Chondrocyte (in vitro differentiated cells): Measurements from ENCODE around the gene RASGRF1. TPM values are rescaled to one million over a fixed set of nuclear protein-coding genes. Genes with fewer than 3 reads are reported as not detected.

Source experiments
- DNase-seq: peaks from one replicate; pipeline ENCODE4 v3.0.0; 2021; ENCODE audit warnings: mixed read lengths, low spot score
- H3K27ac Mint-ChIP-seq: one replicate; pipeline ENCODE4 v1.8.0; 2021; ENCODE audit warnings: mild to moderate bottlenecking, moderate library complexity, mixed read lengths; ENCODE audit not compliant: unreplicated experiment
- H3K27me3 Mint-ChIP-seq: 2 replicates; pipeline ENCODE4 v1.8.0; 2021; ENCODE audit warnings: low read depth, mixed read lengths
- H3K36me3 Mint-ChIP-seq: 2 replicates; pipeline ENCODE4 v1.8.0; 2021; ENCODE audit warnings: low read depth, mixed read lengths
- H3K4me1 Mint-ChIP-seq: 2 replicates; pipeline ENCODE4 v1.8.0; 2021; ENCODE audit warnings: low read depth, mild to moderate bottlenecking, mixed read lengths
- H3K4me3 Mint-ChIP-seq: one replicate; pipeline ENCODE4 v1.8.0; 2021; ENCODE audit warnings: mild to moderate bottlenecking, moderate library complexity, mixed read lengths; ENCODE audit not compliant: unreplicated experiment
- H3K9me3 Mint-ChIP-seq: 2 replicates; pipeline ENCODE4 v1.8.0; 2021; ENCODE audit warnings: low read depth, mixed read lengths
- total RNA-seq: library from RNA; stranded (reverse); gene quantifications from 3 replicates; pipeline ENCODE4 v1.2.1, GENCODE V29; 2021
- TF ChIP-seq, protein P1 (sequence below): fragments of 200-600 bp; sonication (generic); IDR thresholded peaks from 2 replicates; pipeline ENCODE4 v1.5.0; 2021; ENCODE audit warnings: antibody characterized with exemption, mild to moderate bottlenecking, moderate library complexity

RASGRF1 gene
- total RNA-seq, 1 donor from 2014 or later: 0.10 TPM

DNA sequence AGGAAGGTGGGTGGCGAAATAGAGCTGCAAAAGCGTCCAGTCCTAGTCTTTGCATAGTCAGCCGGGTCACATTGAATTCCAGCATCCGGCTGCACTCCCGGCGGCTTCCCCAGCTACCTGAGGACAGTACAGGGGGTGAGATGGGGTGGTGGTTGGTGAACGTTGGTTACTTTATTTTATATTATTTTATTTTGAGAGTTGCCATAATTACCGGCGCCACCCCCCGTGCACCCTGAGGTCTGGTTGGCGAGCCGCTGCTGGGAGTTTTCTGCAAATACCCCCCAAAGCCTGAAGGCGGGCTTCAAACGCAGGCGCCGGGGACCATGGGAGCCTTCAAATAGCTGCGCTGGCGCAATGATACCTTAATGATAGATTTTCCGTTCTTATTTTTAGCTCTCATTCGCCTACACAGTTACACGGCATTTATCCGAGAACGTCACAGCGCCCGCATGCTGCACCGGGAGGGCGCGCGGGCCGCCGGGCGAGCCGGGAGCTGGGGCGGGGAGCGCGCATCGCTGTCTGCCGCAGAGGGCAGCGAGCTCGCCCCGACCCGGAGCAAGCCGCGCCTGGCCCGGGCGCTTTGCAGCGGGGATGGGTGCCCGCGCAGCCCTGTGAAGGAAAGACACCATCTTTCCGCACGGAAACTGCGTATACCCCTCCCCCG lies 756 bp upstream of the RASGRF1 start:
- Mint-ChIP-seq H3K4me1 (peaks cover 9% of the 10 kb centered on the region), H3K27me3 (peaks cover 74% of the 10 kb centered on the region), H3K27ac (no peak overlapping the region), H3K4me3 (peak overlapping the region; percentile 74), H3K9me3 (no peaks in the 10 kb centered on the region), H3K36me3 (peaks cover 3% of the 10 kb centered on the region)
- DNase-seq: no peak
- TF ChIP-seq, protein P1, sequence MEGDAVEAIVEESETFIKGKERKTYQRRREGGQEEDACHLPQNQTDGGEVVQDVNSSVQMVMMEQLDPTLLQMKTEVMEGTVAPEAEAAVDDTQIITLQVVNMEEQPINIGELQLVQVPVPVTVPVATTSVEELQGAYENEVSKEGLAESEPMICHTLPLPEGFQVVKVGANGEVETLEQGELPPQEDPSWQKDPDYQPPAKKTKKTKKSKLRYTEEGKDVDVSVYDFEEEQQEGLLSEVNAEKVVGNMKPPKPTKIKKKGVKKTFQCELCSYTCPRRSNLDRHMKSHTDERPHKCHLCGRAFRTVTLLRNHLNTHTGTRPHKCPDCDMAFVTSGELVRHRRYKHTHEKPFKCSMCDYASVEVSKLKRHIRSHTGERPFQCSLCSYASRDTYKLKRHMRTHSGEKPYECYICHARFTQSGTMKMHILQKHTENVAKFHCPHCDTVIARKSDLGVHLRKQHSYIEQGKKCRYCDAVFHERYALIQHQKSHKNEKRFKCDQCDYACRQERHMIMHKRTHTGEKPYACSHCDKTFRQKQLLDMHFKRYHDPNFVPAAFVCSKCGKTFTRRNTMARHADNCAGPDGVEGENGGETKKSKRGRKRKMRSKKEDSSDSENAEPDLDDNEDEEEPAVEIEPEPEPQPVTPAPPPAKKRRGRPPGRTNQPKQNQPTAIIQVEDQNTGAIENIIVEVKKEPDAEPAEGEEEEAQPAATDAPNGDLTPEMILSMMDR: no peak

DNA sequence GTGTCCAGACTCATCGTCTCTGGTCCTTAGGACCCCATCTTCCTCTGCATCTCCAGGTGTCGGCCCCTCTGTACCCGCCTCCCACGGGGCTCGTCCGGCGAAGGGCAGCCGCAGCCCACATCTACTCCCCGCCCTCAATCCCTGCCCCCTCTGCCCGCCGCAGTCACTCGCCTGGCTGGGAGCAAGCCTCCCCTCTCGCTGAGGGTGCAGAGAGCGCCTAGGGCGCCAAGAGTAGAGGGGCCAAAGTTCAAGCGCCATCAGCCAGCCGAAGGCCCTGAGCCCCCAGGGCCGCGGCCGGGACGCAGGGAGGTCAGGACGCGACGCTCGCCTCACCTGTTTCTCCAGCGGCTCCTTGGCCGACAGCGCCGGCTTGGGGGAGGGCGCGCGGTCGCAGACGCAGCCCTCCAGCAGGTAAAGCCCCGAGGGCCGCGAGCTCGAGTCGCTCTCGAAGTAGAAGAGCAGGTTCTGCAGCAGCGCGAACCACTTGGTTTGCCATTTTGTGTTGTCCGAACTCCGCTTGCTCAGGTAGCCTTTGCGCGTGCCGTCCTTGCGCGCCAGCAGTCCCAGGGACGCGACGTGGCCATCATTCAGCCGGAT lies 592 bp downstream of the RASGRF1 start:
- Mint-ChIP-seq H3K36me3 (peaks cover 3% of the 10 kb centered on the region), H3K9me3 (no peaks in the 10 kb centered on the region), H3K27ac (no peak overlapping the region), H3K27me3 (peaks cover 77% of the 10 kb centered on the region), H3K4me1 (peaks cover 9% of the 10 kb centered on the region), H3K4me3 (peak overlapping the region; percentile 74)
- no peak for DNase-seq
- TF ChIP-seq, protein P1: no peak

DNA sequence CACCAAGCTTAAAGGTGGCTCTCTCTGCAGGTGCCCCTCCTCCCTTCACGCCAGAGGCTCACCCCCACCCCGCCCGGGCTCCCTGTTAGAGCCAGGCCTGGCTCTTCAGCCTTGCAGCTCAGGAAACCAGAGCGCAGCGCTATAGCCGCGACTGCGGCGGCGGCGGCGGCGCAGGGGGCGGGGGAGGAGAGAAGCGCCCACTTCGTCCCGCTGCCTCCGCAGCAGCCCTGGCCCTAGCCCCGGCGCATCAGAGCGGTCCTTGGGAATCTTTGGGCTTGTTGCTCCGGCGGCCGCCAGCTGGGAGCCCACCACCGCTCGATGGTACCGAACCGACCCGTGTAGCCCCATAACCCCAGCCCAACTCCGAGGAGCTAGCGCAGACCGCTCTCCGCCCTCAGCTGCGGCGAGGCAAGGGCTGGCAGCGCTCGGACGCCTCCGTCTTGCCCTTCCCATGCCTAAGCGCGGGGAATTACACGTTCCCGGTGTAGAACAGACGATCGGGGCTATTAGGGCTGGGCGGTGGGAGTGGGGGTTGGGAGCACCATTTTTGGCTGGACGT lies 1.2 kb downstream of the RASGRF1 start:
- Mint-ChIP-seq H3K4me3 (peak overlapping the region; percentile 4), H3K36me3 (peaks cover 3% of the 10 kb centered on the region), H3K27me3 (peaks cover 78% of the 10 kb centered on the region), H3K4me1 (peaks cover 9% of the 10 kb centered on the region), H3K27ac (no peak overlapping the region), H3K9me3 (no peaks in the 10 kb centered on the region)
- TF ChIP-seq, protein P1: no peak
- no peak for DNase-seq

DNA sequence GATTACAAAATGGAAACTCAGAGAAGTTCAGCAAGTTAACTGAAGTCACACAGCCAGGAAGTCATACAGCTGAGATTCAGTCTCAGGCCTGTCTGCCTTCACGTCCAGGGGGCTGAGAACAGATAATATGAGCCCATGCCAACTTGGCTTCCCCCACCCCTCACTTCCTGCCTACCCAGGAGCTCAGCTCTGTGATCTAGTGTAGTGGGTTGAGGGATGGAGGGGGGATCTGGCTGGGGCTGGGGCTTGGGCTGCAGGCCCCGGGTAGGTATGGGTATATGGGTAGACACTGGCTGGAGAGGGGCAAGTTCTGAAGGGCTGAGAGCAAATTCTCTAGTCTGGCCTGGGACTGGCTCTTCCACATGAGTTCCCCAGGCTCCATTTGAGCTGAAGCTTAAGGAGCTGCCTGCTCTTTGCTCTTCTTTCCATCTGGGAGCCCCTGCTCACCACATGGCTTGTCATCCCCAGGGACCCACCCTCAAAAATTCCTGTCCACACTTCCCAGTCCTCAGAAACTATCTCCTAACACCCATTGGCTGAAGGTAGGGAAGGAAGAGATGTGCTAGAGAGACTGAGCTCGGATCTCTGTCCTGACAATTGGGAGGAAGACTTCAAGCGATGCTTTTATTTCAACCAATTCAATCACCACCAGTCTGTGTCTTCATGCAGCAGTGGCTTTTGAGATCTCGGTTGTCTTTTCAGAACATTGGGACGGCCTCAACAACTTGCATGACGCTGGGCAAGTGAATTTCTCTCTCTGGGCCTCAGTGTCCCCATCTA lies 2.0 kb downstream of the RASGRF1 start:
- peaks cover 9% of the 10 kb centered on the region for H3K4me1 Mint-ChIP-seq
- TF ChIP-seq, protein P1: no peak
- no peak overlapping the region for H3K4me3 Mint-ChIP-seq
- H3K9me3 Mint-ChIP-seq: no peaks in the 10 kb centered on the region
- H3K36me3 Mint-ChIP-seq: peaks cover 3% of the 10 kb centered on the region
- no peak overlapping the region for H3K27ac Mint-ChIP-seq
- DNase-seq: no peak
- H3K27me3 Mint-ChIP-seq: peaks cover 82% of the 10 kb centered on the region

DNA sequence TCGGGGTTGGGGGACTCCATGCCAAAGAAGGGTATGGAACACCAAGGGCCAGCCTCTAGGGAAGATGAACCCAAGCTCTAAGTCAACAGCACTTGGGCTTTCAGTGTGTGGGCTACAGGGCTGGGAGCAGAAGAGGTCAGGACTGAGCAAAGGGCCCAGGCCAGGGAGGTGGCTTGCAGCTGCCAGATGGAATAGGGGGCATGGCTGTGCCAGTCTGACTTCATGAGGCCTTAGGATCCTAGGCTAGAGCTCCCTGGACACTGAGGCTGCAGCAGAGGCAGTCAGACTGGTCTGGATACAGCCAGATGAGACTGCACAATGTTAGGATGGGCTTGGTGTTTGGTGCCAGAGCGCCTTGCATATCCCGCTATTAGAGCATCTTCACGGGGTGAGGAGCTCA lies 3.8 kb downstream of the RASGRF1 start:
- H3K4me1 Mint-ChIP-seq: peaks cover 9% of the 10 kb centered on the region
- no peak overlapping the region for H3K4me3 Mint-ChIP-seq
- no peak overlapping the region for H3K27ac Mint-ChIP-seq
- no peaks in the 10 kb centered on the region for H3K9me3 Mint-ChIP-seq
- H3K36me3 Mint-ChIP-seq: peaks cover 1% of the 10 kb centered on the region
- TF ChIP-seq, protein P1: no peak
- DNase-seq: no peak
- peaks cover 83% of the 10 kb centered on the region for H3K27me3 Mint-ChIP-seq
